ENCODE results near the gene ZNF319. TPM values are rescaled to one million over a fixed set of nuclear protein-coding genes. Genes with fewer than 3 reads are reported as not detected.

ZNF319 gene
- polyA plus RNA-seq, 3 donors: 1.9 to 11.5 (median 4.7) TPM

DNA sequence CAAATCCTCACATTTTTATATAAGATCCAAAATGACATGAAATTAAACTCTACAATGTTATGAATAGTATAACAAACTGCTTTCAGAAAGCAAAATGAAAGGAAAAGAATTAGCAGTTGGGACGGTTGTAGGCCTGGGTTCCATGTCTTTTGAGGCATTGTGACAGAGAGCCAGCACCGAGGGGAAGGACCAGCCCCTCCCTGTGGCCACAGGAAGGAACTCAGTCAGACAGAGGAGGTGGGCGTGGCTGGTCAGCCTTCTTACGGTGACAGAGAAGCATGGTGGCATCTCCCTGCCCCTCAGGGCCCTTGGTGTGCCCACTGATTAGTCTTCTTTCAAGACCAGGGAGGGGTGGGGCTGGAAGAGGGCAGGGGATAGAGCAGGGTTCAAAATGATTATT is 5.7 kb downstream of the ZNF319 start:
- no peak overlapping the region for H3K4me3 Mint-ChIP-seq
- Histone ChIP-seq H3K79me2 (ENCODE audit: insufficient read depth, low read length) (peaks cover 47% of the 10 kb centered on the region), H3K4me3 (replicated peaks in 1 of 3; ENCODE audit: low read depth in 2 of 3, low read length in 3 of 3) (peak overlapping the region in 1 of 3 experiments; percentile 34), H3K4me2 (replicated peaks; ENCODE audit: extremely low read depth, low read length, poor library complexity, severe bottlenecking) (peak overlapping the region; percentile 36), H3K9ac (ENCODE audit: insufficient read depth, low read length, poor library complexity, severe bottlenecking) (no peak overlapping the region), H3K27me3 (ENCODE audit: control insufficient read depth in 2 of 2, insufficient read depth in 2 of 2, low read length in 2 of 2) (no peaks in the 10 kb centered on the region), H4K20me1 (ENCODE audit: insufficient read depth, low read length) (peaks cover 72% of the 10 kb centered on the region), H3K4me1 (ENCODE audit: control insufficient read depth in 1 of 2, insufficient read depth in 2 of 2, low read length in 2 of 2) (peaks cover 48 to 56% of the 10 kb centered on the region in 2 donors), H2AFZ (ENCODE audit: insufficient read depth, low read depth, low read length, poor library complexity, severe bottlenecking) (no peak overlapping the region), H3K36me3 (replicated peaks in 1 of 2; ENCODE audit: control insufficient read depth in 1 of 2, insufficient read depth in 2 of 2, low read length in 2 of 2) (peaks cover 27 to 36% of the 10 kb centered on the region in 2 donors), H3K27ac (ENCODE audit: low read depth in 1 of 2, low read length in 2 of 2) (peak overlapping the region in 1 of 2 donors; percentile 55), H3K9me3 (replicated peaks in 1 of 2; ENCODE audit: control insufficient read depth in 1 of 2, insufficient read depth in 1 of 2, low read length in 2 of 2) (no peaks in the 10 kb centered on the region)
- H3K4me1 Mint-ChIP-seq: peaks cover 58% of the 10 kb centered on the region
- peaks cover 0 to 2% (median 0%) of the 10 kb centered on the region in 7 donors for H3K9me3 Mint-ChIP-seq
- H3K27me3 Mint-ChIP-seq (ENCODE audit: low read depth in 3 of 3): no peaks in the 10 kb centered on the region
- peak overlapping the region in 4 of 7 donors; percentile 9 to 63 (median 45) for H3K27ac Mint-ChIP-seq
- TF ChIP-seq, protein P1, sequence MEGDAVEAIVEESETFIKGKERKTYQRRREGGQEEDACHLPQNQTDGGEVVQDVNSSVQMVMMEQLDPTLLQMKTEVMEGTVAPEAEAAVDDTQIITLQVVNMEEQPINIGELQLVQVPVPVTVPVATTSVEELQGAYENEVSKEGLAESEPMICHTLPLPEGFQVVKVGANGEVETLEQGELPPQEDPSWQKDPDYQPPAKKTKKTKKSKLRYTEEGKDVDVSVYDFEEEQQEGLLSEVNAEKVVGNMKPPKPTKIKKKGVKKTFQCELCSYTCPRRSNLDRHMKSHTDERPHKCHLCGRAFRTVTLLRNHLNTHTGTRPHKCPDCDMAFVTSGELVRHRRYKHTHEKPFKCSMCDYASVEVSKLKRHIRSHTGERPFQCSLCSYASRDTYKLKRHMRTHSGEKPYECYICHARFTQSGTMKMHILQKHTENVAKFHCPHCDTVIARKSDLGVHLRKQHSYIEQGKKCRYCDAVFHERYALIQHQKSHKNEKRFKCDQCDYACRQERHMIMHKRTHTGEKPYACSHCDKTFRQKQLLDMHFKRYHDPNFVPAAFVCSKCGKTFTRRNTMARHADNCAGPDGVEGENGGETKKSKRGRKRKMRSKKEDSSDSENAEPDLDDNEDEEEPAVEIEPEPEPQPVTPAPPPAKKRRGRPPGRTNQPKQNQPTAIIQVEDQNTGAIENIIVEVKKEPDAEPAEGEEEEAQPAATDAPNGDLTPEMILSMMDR (IDR thresholded peaks at IDR 0.05): peak; percentile 65
- H3K36me3 Mint-ChIP-seq: peaks cover 30 to 43% of the 10 kb centered on the region in 2 donors
- peak; percentile 78 to 83 (median 79) for DNase-seq
- intact Hi-C loops (cut with micrococcal nuclease): no loop called here
- WGBS (ENCODE audit: insufficient coverage): 0% methylated on average over 3 of the region's 4 CpGs

DNA sequence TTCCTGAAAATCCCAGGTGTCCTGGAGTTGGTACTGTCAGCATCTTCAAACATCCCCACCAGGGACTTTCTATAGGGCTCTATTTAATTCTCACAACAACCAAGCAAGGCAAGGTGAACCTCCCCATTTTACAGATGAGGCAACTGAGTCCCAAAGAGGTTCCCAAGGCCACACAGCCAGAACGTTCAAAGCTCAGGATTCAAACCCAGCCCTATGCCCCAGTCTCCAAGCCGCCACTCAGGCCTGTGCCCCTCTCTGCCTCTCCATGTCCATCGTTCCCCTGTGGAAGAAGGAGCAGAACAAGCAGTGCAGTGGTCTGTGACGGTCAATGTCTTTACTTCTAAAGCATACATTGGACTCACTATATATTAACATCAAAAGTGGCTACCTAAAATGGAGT is 6.1 kb downstream of the ZNF319 start:
- H3K4me1 ChIP-seq (ENCODE audit: control insufficient read depth in 1 of 2, insufficient read depth in 2 of 2, low read length in 2 of 2): peaks cover 44 to 52% of the 10 kb centered on the region in 2 donors
- H4K20me1 ChIP-seq (ENCODE audit: insufficient read depth, low read length): peaks cover 70% of the 10 kb centered on the region
- H3K27me3 ChIP-seq (ENCODE audit: control insufficient read depth in 2 of 2, insufficient read depth in 2 of 2, low read length in 2 of 2): no peaks in the 10 kb centered on the region
- Mint-ChIP-seq H3K27ac (peak overlapping the region in 3 of 7 donors; percentile 30 to 63 (median 60)), H3K9me3 (peaks cover 0 to 2% (median 0%) of the 10 kb centered on the region in 7 donors), H3K4me1 (peaks cover 54% of the 10 kb centered on the region), H3K4me3 (no peak overlapping the region), H3K36me3 (peaks cover 30 to 43% of the 10 kb centered on the region in 2 donors), H3K27me3 (ENCODE audit: low read depth in 3 of 3) (no peaks in the 10 kb centered on the region)
- peak overlapping the region; percentile 36 for H3K4me2 ChIP-seq (replicated peaks; ENCODE audit: extremely low read depth, low read length, poor library complexity, severe bottlenecking)
- no peak for DNase-seq
- no peaks in the 10 kb centered on the region for H3K9me3 ChIP-seq (replicated peaks in 1 of 2; ENCODE audit: control insufficient read depth in 1 of 2, insufficient read depth in 1 of 2, low read length in 2 of 2)
- TF ChIP-seq, protein P1 (IDR thresholded peaks at IDR 0.05): no peak
- 94% methylated on average over 3 of the region's 4 CpGs for WGBS (ENCODE audit: insufficient coverage)
- H2AFZ ChIP-seq (ENCODE audit: insufficient read depth, low read depth, low read length, poor library complexity, severe bottlenecking): no peak overlapping the region
- peak overlapping the region in 1 of 2 donors; percentile 55 for H3K27ac ChIP-seq (ENCODE audit: low read depth in 1 of 2, low read length in 2 of 2)
- H3K79me2 ChIP-seq (ENCODE audit: insufficient read depth, low read length): peaks cover 47% of the 10 kb centered on the region
- intact Hi-C loops (cut with micrococcal nuclease): no loop called here
- no peak overlapping the region for H3K9ac ChIP-seq (ENCODE audit: insufficient read depth, low read length, poor library complexity, severe bottlenecking)
- peak overlapping the region in 1 of 3 experiments; percentile 34 for H3K4me3 ChIP-seq (replicated peaks in 1 of 3; ENCODE audit: low read depth in 2 of 3, low read length in 3 of 3)
- H3K36me3 ChIP-seq (replicated peaks in 1 of 2; ENCODE audit: control insufficient read depth in 1 of 2, insufficient read depth in 2 of 2, low read length in 2 of 2): peaks cover 27 to 36% of the 10 kb centered on the region in 2 donors

All from CD14-positive monocyte (primary cell).